ENCODE measurements around the gene LGR4. TPM values are rescaled to one million over a fixed set of nuclear protein-coding genes. Genes with fewer than 3 reads are reported as not detected.
A peak's percentile ranks its signal among the peaks of the same experiment; 100 is the strongest.

The LGR4 gene
- total RNA-seq, 1 donor from 2014 or later, result 22.6 TPM

GRCh38 chr11:27489092-27489491 is 16.5 kb upstream of the LGR4 start:
- intact Hi-C loops (cut with DNase I), result loop anchor here (5.0 to 10.0 kb wide), 2 partner anchors 194 to 287 kb away; no protein-coding TSS in a partner anchor
- DNase-seq (ENCODE audit: low spot score), result no peak

GRCh38 chr11:27487706-27488105 is 15.1 kb upstream of the LGR4 start:
- intact Hi-C loops (cut with DNase I), result loop anchor here (2.0 to 10.0 kb wide), 3 partner anchors 193 to 305 kb away; no protein-coding TSS in a partner anchor
- no peak for DNase-seq (ENCODE audit: low spot score)

- intact Hi-C loops (cut with DNase I), result loop anchor here (2.0 to 10.0 kb wide), 3 partner anchors 191 to 303 kb away; no protein-coding TSS in a partner anchor
- no peak for DNase-seq (ENCODE audit: low spot score)
These were observed 13.6 kb upstream of the LGR4 start for GRCh38 chr11:27485930-27486773.

GRCh38 chr11:27482793-27483192 is 10.2 kb upstream of the LGR4 start:
- intact Hi-C loops (cut with DNase I), result loop anchor here (10.0 kb wide), 1 partner anchor 188 kb away; no protein-coding TSS in a partner anchor
- DNase-seq (ENCODE audit: low spot score), result no peak

GRCh38 chr11:27481992-27482391 is 9.4 kb upstream of the LGR4 start:
- intact Hi-C loops (cut with DNase I), result loop anchor here (10.0 kb wide), 1 partner anchor 187 kb away; no protein-coding TSS in a partner anchor
- DNase-seq (ENCODE audit: low spot score), result no peak

GRCh38 chr11:27477831-27478230 is 5.2 kb upstream of the LGR4 start:
- no peak for DNase-seq (ENCODE audit: low spot score)
- intact Hi-C loops (cut with DNase I), result no loop called here

- no peak for DNase-seq (ENCODE audit: low spot score)
- intact Hi-C loops (cut with DNase I), result no loop called here
These were observed 4.7 kb upstream of the LGR4 start for GRCh38 chr11:27477243-27477642.

- intact Hi-C loops (cut with DNase I), result no loop called here
- DNase-seq (ENCODE audit: low spot score), result no peak
These were observed 3.0 kb upstream of the LGR4 start for GRCh38 chr11:27475622-27476021.

- intact Hi-C loops (cut with DNase I), result loop anchor here (5.0 kb wide), 2 partner anchors 81 to 271 kb away; no protein-coding TSS in a partner anchor
- no peak for DNase-seq (ENCODE audit: low spot score)
These were observed 422 bp upstream of the LGR4 start for GRCh38 chr11:27473017-27473406.

GRCh38 chr11:27471589-27472397 is 797 bp downstream of the LGR4 start:
- intact Hi-C loops (cut with DNase I), result loop anchor here (5.0 kb wide), 2 partner anchors 79 to 269 kb away; no protein-coding TSS in a partner anchor
- peak; percentile 78 for DNase-seq (ENCODE audit: low spot score)

- intact Hi-C loops (cut with DNase I), result loop anchor here (5.0 kb wide), 2 partner anchors 79 to 269 kb away; no protein-coding TSS in a partner anchor
- no peak for DNase-seq (ENCODE audit: low spot score)
These were observed 1.6 kb downstream of the LGR4 start for GRCh38 chr11:27470826-27471588.

- intact Hi-C loops (cut with DNase I), result loop anchor here (5.0 kb wide), 2 partner anchors 78 to 268 kb away; no protein-coding TSS in a partner anchor
- DNase-seq (ENCODE audit: low spot score), result no peak
These were observed 2.4 kb downstream of the LGR4 start for GRCh38 chr11:27470166-27470565.

GRCh38 chr11:27468995-27469695 is 3.4 kb downstream of the LGR4 start:
- intact Hi-C loops (cut with DNase I), result no loop called here
- DNase-seq (ENCODE audit: low spot score), result no peak

- intact Hi-C loops (cut with DNase I), result no loop called here
- DNase-seq (ENCODE audit: low spot score), result no peak
These were observed 4.2 kb downstream of the LGR4 start for GRCh38 chr11:27468209-27468994.

- DNase-seq (ENCODE audit: low spot score), result no peak
- intact Hi-C loops (cut with DNase I), result no loop called here
These were observed 5.2 kb downstream of the LGR4 start for GRCh38 chr11:27467181-27467913.

- intact Hi-C loops (cut with DNase I), result no loop called here
- no peak for DNase-seq (ENCODE audit: low spot score)
These were observed 6.2 kb downstream of the LGR4 start for GRCh38 chr11:27466363-27466762.

- no peak for DNase-seq (ENCODE audit: low spot score)
- intact Hi-C loops (cut with DNase I), result no loop called here
These were observed 7.0 kb downstream of the LGR4 start for GRCh38 chr11:27465629-27466028.

Data from cardiac septum (tissue), 1 donor.